ENCODE results near the gene AP1G1.
"Not testable (repeated sequence)": the region's sequence is repeated elsewhere in the genome, so short reads cannot be mapped to it uniquely, and the experiment has no call there.

AP1G1 gene

GRCh38 chr16:71807905-71808592, 585 bp downstream of the AP1G1 start:
- DNase-seq = no peak

DNA sequence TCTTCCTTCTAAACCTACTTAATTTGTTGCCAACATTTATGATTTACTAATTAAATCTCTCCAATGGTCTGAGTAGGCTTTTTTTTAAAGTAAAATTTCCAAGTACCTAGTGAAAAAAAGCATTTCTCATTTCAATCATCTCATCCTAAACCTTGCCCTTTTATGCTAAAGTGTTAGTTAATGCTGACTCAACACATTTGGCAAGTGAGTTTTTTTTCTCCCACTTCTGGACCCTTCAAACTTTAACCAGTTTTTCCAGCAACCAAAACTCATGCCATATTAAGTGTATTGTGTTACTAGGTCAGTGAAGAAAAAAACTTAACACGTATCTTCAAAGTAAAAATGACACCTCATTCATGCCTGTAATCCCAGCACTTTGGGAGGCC, 5.3 kb downstream of the AP1G1 start:
- no peak for DNase-seq

- DNase-seq = no peak
Measured at GRCh38 chr16:71796501-71797097, 12.0 kb downstream of the AP1G1 start.

- DNase-seq = no peak
Measured at GRCh38 chr16:71794943-71795342, 13.7 kb downstream of the AP1G1 start.

DNA sequence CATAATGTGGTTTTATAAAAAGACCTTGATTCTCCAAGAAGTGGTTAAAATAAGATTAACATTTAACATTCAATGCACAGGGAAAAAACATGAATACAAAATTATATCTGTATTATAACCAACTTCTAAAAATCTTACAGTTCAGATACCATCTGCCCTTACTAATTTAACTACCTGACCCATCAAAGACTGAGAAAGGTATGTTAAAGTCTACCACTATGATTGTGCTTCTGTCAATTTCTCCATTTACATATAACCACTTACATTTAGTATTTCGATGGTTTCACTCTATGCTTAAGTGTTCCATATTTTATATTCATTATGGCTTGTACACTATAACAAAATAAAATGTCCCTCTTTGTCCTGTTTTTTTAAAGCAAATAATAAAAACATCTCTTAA, 14.6 kb downstream of the AP1G1 start:
- DNase-seq = no peak

GRCh38 chr16:71792176-71792575, 16.5 kb downstream of the AP1G1 start:
- no peak for DNase-seq

GRCh38 chr16:71790329-71790728, 18.3 kb downstream of the AP1G1 start:
- DNase-seq = not testable (repeated sequence)

DNA sequence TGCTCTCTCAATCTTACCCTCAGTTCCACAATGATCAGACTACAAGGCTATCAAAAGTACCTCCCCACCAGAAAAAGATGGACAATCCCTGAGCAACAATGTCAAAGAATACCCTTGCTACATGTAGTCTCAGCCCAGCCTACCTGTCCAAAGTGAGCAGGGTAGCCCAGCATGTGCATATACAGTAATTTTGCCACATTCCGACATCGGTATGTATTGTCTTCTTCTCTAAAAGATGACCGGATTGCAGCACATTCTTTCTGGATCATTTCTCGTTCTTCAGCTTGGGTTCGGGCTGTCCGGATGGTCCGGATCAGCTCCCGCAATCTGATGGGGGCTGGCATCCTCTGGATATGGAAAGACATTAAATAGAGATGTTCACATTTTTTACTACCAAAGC, 19.5 kb downstream of the AP1G1 start:
- no peak for DNase-seq

GRCh38 chr16:71788578-71788977, 20.1 kb downstream of the AP1G1 start:
- no peak for DNase-seq

GRCh38 chr16:71785143-71785542, 23.5 kb downstream of the AP1G1 start:
- not testable (repeated sequence) for DNase-seq

DNA sequence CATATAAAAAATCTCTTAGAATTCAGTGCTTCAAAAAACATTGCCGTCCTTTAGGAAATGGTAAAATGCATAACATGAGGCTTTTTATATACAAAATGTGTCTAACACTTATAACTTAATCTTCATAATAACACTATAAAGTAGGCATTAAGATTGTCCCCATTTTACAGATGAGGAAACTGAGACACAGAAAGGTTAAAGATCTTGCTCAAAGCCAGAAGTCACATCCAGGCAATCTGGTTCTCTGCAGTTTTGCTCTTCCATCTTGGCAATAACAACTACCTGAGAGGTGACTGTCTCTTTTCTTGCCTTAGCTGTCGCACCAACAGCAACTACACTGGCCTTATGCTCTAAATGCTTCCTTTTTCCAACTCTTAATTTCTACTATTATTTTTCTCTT, 24.5 kb downstream of the AP1G1 start:
- DNase-seq = no peak

DNA sequence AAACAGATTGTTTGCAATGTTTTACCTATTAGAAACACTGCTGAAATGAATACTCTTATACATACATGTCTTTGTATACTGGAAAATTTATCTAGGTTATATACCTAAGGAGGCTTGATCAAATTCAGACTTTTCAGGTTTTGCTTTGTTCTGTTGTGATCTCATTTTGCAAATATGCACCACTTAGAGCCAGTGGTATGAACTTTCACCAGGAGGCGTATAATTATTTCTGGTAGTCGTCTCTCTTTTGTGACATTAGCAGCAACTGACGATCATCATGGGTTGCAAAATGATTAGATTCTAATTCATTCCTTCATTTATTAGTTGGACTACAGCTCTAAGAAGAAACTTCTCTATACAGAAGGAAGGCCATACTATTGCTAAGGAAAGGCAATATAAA, 26.9 kb downstream of the AP1G1 start:
- no peak for DNase-seq

- DNase-seq = no peak
Measured at GRCh38 chr16:71780521-71781089, 28.0 kb downstream of the AP1G1 start.

- DNase-seq = no peak
Measured at GRCh38 chr16:71778780-71779179, 29.9 kb downstream of the AP1G1 start.

- DNase-seq = no peak
Measured at GRCh38 chr16:71777329-71777728, 31.3 kb downstream of the AP1G1 start.

- DNase-seq = no peak
Measured at GRCh38 chr16:71775949-71776348, 32.7 kb downstream of the AP1G1 start.

DNA sequence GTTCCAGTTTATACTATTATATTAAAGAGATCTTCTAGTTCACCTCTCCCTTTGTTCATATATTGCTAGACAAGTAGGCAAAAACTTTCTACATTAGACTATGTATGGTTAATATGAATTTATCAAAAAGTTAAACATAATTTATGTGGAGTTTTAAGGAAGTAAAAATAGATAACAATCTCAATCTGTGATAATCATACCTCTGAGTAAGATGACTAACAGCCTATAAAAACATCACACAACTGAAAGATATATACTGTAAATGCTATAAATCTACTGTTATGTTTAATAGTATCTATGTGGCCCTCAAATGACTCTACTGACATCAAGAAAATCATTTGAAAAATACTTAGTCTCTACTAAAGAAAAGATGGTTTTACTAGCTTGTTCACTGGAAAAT, 37.1 kb downstream of the AP1G1 start:
- no peak for DNase-seq

- DNase-seq = no peak
Measured at GRCh38 chr16:71769222-71769621, 39.4 kb downstream of the AP1G1 start.

DNA sequence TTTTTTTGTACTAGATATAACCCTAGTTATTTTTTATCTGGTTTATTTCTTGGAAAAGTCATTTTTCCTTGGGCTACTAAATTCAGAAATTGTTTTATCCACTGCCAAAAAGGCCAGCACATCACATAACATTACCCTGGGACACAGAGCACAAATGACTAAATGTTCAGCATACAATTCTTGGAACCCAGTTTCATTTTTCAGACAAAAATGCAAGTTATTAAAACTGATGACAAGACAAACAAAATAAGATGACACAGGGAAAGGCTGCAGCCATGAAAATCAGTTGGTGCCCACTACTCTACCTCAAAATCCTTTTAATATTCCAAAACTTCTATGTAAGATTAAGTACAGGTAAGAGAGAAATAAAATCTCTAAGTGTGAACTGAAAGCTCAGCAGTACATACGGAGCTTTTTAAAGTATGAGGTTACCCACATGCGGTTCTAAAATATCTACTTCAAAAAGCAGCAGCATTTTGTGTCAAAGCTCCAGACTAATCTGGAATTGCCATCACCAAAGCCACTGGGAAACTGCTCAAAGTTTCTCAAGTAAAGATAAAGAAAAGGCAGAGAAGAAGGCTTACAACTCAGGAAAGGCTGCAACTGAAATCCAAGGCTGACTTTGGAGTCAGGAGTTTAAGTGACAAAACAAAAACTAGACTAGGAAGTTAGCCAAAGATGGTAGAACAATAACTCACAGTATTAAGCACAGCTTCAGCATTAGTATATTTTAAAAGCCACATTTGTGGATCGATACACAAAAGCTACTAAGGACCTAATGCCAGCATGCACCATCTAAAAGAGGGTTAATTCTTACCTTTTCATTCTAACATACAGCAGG, 41.4 kb downstream of the AP1G1 start:
- no peak for DNase-seq

GRCh38 chr16:71762186-71762585, 46.4 kb downstream of the AP1G1 start:
- no peak for DNase-seq

DNA sequence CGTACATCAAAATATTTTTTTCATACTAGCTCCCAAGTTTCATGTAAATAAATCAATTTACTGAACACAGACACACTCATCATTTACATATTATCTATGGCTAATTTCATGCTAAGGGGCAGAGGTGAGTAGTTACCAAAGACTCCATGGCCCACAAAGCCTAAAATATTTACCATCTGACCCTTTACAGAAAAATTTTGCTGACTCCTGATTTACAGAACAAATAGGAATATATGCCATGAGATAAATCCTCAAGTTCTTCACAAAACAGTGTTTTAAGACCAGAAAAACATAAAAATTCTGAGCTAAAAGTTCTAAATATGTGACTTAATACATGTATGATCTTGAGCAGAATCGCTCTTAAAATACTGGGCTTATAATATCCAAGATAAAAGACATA, 47.5 kb downstream of the AP1G1 start:
- DNase-seq = no peak

- DNase-seq = no peak
Measured at GRCh38 chr16:71758293-71758760, 50.3 kb downstream of the AP1G1 start.

DNA sequence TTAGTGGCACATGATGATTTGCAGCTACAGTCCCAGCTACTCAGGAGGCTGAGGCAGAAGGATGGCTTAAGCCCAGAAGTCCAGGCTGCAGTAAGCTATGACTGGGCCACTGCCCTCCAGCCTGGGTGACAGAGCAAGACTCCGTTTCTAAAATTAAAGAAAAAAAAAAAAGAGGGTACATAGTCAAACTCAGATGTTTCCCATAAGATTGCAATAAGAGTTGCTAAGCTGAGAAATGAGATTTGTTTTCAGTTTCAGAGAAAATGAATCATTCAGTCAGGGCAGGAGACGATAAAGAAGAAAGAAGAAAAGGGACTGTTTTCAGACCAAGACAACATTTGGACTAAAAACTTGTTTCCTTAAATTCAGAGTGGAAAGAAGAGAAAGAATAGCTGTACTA, 54.0 kb downstream of the AP1G1 start:
- DNase-seq = no peak

GRCh38 chr16:71754108-71754507, 54.5 kb downstream of the AP1G1 start:
- no peak for DNase-seq

Measured in stimulated activated CD8-positive, alpha-beta memory T cell treated with anti-CD3 and anti-CD28 coated beads, Interleukin-4, amount 100 ng/mL, for 48 hours (primary cell).